ENCODE results near the gene ITSN1.

GRCh38 chr21:33691945-33692603 is 49.8 kb downstream of the ITSN1 start:
- TF ChIP-seq CTCF (IDR thresholded peaks at IDR 0.05) (no peak), POLR2A (IDR thresholded peaks at IDR 0.05; ENCODE audit: low read depth) (no peak)

Data from esophagus muscularis mucosa (tissue), 3 donors.